Peyer's patch (tissue), 4 donors: ENCODE data around the gene SERPINB3.

Source experiments
- CTCF ChIP-seq, 6 experiments: fragments of 450-650 bp in 4 of 6; fragments of 200-600 bp in 2 of 6; sonication (generic) in 1 of 6; IDR thresholded peaks; one replicate each; pipeline ENCODE4 v1.5.1; 2017 to 2019; ENCODE audit warnings: antibody characterized with exemption in 6 of 6, mild to moderate bottlenecking in 3 of 6, moderate library complexity in 1 of 6
- POLR2A ChIP-seq, 2 donors: fragments of 450-650 bp; IDR thresholded peaks; one replicate each; pipeline ENCODE4 v1.5.1; 2017; ENCODE audit warnings: antibody characterized with exemption in 2 of 2, mild to moderate bottlenecking in 2 of 2, moderate library complexity in 2 of 2

- no peak for TF ChIP-seq CTCF (IDR thresholded peaks at IDR 0.05)
- TF ChIP-seq POLR2A (IDR thresholded peaks at IDR 0.05), result no peak
Measured at GRCh38 chr18:63619661-63620060, 42.0 kb downstream of the SERPINB3 start.
